BE2C (cell line): ENCODE results near the gene TRAFD1.

Source experiments
- DNase-seq: peaks from one replicate; pipeline ENCODE4 v3.0.0-alpha.2; 2020
- H3K27me3 ChIP-seq: fragments of 250-450 bp; sonication (Bioruptor Pico); 2 replicates; pipeline ENCODE4 v1.5.1; 2020; ENCODE audit warnings: mild to moderate bottlenecking
- H3K36me3 ChIP-seq: fragments of 250-450 bp; sonication (Bioruptor Pico); 2 replicates; pipeline ENCODE4 v1.5.1; 2020; ENCODE audit warnings: mild to moderate bottlenecking
- H3K4me1 ChIP-seq: fragments of 250-450 bp; sonication (Bioruptor Pico); 2 replicates; pipeline ENCODE4 v1.5.1; 2020
- H3K4me3 ChIP-seq: 2 replicates; pipeline ENCODE4 v1.5.1; 2011; ENCODE audit warnings: low read depth, low read length
- H3K9me3 ChIP-seq: fragments of 250-450 bp; sonication (Bioruptor Pico); 2 replicates; pipeline ENCODE4 v1.5.1; 2020
- TF ChIP-seq, protein P1 (sequence below): IDR thresholded peaks from 2 replicates; pipeline ENCODE4 v1.5.1; 2012; ENCODE audit warnings: mild to moderate bottlenecking, low read depth, low read length

TRAFD1 gene

DNA sequence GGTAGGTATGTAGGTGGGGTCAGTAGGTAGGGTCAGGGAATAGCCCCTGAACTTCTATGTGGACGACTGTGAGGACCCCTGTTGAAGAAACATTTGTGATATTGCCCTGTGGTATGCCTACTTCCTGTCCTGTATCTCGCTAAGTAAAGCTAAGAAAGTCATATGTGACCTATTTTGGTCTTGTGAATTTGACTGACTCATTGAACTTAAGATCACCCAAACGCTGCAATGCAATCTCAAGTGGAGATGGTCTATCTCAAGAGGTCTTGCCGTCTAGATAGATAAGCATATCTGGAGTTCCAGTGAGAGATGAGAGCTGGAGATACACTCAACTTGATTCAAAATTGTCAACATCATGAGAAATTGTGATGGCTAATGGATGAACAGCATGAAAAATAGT, 73.8 kb downstream of the TRAFD1 start:
- H3K4me1 ChIP-seq, result no peaks in the 10 kb centered on the region
- H3K27me3 ChIP-seq, result no peaks in the 10 kb centered on the region
- TF ChIP-seq, protein P1, sequence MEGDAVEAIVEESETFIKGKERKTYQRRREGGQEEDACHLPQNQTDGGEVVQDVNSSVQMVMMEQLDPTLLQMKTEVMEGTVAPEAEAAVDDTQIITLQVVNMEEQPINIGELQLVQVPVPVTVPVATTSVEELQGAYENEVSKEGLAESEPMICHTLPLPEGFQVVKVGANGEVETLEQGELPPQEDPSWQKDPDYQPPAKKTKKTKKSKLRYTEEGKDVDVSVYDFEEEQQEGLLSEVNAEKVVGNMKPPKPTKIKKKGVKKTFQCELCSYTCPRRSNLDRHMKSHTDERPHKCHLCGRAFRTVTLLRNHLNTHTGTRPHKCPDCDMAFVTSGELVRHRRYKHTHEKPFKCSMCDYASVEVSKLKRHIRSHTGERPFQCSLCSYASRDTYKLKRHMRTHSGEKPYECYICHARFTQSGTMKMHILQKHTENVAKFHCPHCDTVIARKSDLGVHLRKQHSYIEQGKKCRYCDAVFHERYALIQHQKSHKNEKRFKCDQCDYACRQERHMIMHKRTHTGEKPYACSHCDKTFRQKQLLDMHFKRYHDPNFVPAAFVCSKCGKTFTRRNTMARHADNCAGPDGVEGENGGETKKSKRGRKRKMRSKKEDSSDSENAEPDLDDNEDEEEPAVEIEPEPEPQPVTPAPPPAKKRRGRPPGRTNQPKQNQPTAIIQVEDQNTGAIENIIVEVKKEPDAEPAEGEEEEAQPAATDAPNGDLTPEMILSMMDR, result no peak
- no peaks in the 10 kb centered on the region for H3K9me3 ChIP-seq
- no peak for DNase-seq
- peaks cover 28% of the 10 kb centered on the region for H3K36me3 ChIP-seq
- H3K4me3 ChIP-seq, result no peak overlapping the region
